ENCODE results near the gene CELSR1.

DNA sequence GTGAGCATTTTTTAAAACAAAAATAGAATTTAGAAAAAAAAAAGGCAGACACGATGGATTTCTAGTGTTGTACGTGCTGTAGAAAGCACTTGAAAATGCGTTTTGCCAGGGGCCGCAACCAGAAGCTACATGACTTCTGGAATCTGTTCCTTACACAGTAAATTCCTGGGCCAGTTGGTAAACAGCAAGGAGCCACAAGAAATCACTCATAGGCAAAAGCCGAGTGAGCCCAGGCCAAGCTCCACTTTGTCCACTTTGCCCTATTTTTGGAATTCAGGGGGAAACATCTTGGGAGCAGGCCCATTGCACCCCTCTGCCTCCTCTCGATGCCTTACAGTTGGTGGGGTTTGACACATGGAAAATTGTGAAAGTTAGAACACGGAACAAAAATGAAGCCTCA lies 4.1 kb upstream of the CELSR1 start:
- TF ChIP-seq, protein P1, sequence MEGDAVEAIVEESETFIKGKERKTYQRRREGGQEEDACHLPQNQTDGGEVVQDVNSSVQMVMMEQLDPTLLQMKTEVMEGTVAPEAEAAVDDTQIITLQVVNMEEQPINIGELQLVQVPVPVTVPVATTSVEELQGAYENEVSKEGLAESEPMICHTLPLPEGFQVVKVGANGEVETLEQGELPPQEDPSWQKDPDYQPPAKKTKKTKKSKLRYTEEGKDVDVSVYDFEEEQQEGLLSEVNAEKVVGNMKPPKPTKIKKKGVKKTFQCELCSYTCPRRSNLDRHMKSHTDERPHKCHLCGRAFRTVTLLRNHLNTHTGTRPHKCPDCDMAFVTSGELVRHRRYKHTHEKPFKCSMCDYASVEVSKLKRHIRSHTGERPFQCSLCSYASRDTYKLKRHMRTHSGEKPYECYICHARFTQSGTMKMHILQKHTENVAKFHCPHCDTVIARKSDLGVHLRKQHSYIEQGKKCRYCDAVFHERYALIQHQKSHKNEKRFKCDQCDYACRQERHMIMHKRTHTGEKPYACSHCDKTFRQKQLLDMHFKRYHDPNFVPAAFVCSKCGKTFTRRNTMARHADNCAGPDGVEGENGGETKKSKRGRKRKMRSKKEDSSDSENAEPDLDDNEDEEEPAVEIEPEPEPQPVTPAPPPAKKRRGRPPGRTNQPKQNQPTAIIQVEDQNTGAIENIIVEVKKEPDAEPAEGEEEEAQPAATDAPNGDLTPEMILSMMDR (conservative IDR thresholded peaks at IDR 0.05; ENCODE audit: low read depth, low read length), result no peak
- TF ChIP-seq EZH2phosphoT487 (IDR thresholded peaks at IDR 0.05; ENCODE audit: borderline replicate concordance, low read length) (no peak), EZH2 (IDR thresholded peaks at IDR 0.05; ENCODE audit: low read length, unreplicated experiment) (no peak)

Data from PC-3 (cell line).